Endothelial cell of umbilical vein (primary cell): Measurements from ENCODE around the gene CDK5RAP2.

Experiments used
- EZH2 ChIP-seq: IDR thresholded peaks from 2 replicates; pipeline ENCODE4 v1.6.1; 2012; ENCODE audit warnings: borderline replicate concordance, low read depth, mild to moderate bottlenecking, moderate library complexity, low read length, inconsistent platforms; ENCODE audit not compliant: severe bottlenecking
- POLR2A ChIP-seq: IDR thresholded peaks from 2 replicates; pipeline ENCODE4 v1.6.1; 2012; ENCODE audit warnings: low read depth, mild to moderate bottlenecking, control low read depth, low read length
- POLR2AphosphoS5 ChIP-seq: IDR thresholded peaks from 2 replicates; pipeline ENCODE4 v1.6.1; 2012; ENCODE audit warnings: low read depth, mild to moderate bottlenecking, control low read depth, low read length, moderate library complexity; ENCODE audit not compliant: insufficient read depth
- TF ChIP-seq, protein P1 (sequence below), 2 donors: IDR thresholded peaks; 1 replicate in 1 of 2; 2 replicates in 1 of 2; pipeline ENCODE4 v1.5.1; 2011; ENCODE audit warnings: low read length in 2 of 2, mild to moderate bottlenecking in 2 of 2, moderate library complexity in 2 of 2, control low read depth in 1 of 2, inconsistent platforms in 1 of 2, low read depth in 1 of 2; ENCODE audit not compliant: insufficient read depth in 1 of 2; ENCODE audit errors: extremely low read depth in 1 of 2
- TF ChIP-seq, protein P2 (sequence below): IDR thresholded peaks from 2 replicates; pipeline ENCODE4 v1.6.1; 2011; ENCODE audit not compliant: insufficient read depth, insufficient read length

DNA sequence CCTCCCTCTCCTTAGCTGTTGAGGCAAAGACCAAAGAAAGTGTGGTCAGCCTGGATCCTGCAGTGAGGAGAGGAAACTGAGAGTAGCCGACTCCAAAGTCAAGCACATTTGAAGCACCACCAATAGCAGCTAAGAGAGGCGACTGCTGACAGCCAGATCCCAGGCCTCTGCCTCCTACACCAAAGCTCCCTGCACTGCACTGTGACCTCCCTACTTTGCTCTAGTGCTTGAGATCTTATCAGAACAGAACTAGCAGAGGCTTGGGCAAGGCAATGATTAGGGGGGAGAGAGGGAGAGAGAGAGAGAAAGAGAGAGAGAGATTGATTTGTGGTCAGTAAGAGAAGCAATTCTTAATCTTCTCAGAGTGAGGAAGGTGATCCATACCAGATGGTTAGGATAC is 216.3 kb downstream of the CDK5RAP2 start:
- TF ChIP-seq POLR2AphosphoS5 (no peak), EZH2 (no peak), POLR2A (no peak)
- TF ChIP-seq, protein P1, sequence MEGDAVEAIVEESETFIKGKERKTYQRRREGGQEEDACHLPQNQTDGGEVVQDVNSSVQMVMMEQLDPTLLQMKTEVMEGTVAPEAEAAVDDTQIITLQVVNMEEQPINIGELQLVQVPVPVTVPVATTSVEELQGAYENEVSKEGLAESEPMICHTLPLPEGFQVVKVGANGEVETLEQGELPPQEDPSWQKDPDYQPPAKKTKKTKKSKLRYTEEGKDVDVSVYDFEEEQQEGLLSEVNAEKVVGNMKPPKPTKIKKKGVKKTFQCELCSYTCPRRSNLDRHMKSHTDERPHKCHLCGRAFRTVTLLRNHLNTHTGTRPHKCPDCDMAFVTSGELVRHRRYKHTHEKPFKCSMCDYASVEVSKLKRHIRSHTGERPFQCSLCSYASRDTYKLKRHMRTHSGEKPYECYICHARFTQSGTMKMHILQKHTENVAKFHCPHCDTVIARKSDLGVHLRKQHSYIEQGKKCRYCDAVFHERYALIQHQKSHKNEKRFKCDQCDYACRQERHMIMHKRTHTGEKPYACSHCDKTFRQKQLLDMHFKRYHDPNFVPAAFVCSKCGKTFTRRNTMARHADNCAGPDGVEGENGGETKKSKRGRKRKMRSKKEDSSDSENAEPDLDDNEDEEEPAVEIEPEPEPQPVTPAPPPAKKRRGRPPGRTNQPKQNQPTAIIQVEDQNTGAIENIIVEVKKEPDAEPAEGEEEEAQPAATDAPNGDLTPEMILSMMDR (IDR thresholded peaks at IDR 0.05; ENCODE audit: extremely low read depth in 1 of 2, insufficient read depth in 1 of 2, low read depth in 1 of 2, low read length in 2 of 2), result no peak
- TF ChIP-seq, protein P2, sequence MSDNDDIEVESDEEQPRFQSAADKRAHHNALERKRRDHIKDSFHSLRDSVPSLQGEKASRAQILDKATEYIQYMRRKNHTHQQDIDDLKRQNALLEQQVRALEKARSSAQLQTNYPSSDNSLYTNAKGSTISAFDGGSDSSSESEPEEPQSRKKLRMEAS, result no peak
